Amygdala (tissue), 56 donors: ENCODE data around the gene RPRD2.

Source experiments
- DNase-seq, 56 donors: peaks; one replicate each; lab custom pipeline; 2025; lab: John Stamatoyannopoulos, UW

RPRD2 gene

GRCh38 chr1:150464422-150464826 is 100.5 kb downstream of the RPRD2 start:
- DNase-seq: peak in 21 of 56 donors; percentile 4 to 38 (median 8)

- DNase-seq: no peak
Observed at GRCh38 chr1:150466964-150467363, 103.0 kb downstream of the RPRD2 start.

DNA sequence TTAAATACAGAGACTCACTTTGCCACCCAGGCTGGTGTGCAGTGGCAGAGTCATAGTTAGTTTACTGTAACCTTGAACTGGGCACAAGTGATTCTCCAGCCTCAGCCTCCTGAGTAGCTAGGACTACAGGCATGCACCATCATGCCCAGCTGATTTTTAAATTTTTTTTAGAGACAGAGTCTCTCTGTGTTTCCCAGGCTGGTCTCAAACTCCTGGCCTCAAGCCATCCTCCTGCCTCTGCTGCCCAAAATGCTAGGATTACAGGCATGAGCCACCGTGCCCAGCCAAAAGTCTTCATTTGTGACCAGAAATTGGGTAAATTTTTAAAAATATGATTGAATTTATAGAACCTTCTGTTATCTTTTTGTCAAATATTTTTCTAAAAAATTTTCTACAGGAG is 105.3 kb downstream of the RPRD2 start:
- DNase-seq: peak in 8 of 56 donors; percentile 7 to 23 (median 10)

GRCh38 chr1:150472601-150473200 is 108.8 kb downstream of the RPRD2 start:
- DNase-seq: no peak

- DNase-seq: peak in 1 of 56 donors; percentile 10
Observed at GRCh38 chr1:150473659-150474058, 109.7 kb downstream of the RPRD2 start.

- DNase-seq: no peak
Observed at GRCh38 chr1:150474869-150475268, 110.9 kb downstream of the RPRD2 start.

GRCh38 chr1:150476754-150477153 is 112.8 kb downstream of the RPRD2 start:
- no peak for DNase-seq

- no peak for DNase-seq
Observed at GRCh38 chr1:150477320-150477719, 113.4 kb downstream of the RPRD2 start.

DNA sequence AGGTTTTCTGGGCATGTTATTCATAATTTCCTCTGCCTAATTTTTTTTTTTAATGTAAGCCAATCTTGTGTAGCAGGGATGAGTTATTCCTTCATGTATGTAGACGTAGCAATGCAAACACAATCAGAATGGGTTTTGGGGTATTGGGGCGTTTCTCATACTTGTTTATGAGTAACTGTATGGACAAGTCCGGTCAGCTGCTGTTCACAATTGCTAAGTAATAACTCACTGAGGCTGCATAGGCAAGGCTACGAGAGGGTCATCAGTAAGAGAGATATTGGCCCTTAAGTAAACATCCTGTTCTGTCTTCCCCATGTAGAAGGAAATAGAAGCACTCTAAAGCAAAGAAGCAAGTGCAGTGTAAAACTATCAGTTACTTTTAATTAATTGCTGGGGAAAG is 113.8 kb downstream of the RPRD2 start:
- DNase-seq: no peak

GRCh38 chr1:150479370-150479769 is 115.4 kb downstream of the RPRD2 start:
- DNase-seq: no peak

DNA sequence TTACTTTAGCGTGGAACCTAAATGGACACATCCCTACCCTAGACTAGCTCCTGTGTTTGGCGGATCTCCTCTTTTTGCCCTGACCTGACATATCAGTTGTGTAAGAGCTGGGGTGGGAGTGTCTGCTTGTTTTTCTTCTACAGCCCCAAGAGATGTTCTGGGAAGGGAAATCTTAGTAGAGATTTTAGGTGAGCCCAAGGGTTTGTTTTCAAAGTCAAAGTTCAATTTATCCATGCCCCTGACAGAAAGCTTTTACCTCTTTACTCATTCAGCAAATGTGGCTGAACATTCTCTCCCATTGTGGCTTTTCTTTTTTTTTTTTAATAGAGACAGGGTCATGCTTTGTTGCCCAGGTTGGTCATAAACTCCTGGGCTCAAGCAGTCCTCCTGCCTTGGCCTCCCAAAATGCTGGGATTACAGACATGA is 116.0 kb downstream of the RPRD2 start:
- DNase-seq: no peak

DNA sequence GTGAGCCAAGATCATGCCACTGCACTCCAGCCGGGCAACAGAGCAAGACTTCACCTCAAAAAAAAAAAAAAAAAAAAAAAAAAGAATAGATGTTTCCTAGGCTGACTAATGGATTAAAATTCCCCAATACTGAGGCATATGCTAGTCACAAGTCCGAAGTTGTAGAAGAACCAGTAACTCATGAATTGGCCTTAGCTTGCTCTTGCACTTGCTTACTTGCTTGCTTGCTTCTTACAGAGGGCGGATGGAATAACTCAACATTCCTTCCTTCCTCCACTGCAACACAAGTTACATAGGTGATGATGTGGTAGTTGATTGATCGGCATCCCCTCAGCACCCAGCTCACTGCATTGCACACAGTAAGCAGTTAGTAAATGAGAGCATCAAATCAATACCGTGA is 120.5 kb downstream of the RPRD2 start:
- DNase-seq: no peak

- DNase-seq: no peak
Observed at GRCh38 chr1:150484861-150485260, 120.9 kb downstream of the RPRD2 start.

GRCh38 chr1:150486966-150487762 is 123.2 kb downstream of the RPRD2 start, which contains the start of gene TARS2:
Gene TARS2 (plus strand): TSS chr1:150487419. CDS start chr1:150487451, 32 bp downstream.
- peak; percentile 12 to 97 (median 85) for DNase-seq

GRCh38 chr1:150487763-150488115 is 123.8 kb downstream of the RPRD2 start:
- DNase-seq: no peak

DNA sequence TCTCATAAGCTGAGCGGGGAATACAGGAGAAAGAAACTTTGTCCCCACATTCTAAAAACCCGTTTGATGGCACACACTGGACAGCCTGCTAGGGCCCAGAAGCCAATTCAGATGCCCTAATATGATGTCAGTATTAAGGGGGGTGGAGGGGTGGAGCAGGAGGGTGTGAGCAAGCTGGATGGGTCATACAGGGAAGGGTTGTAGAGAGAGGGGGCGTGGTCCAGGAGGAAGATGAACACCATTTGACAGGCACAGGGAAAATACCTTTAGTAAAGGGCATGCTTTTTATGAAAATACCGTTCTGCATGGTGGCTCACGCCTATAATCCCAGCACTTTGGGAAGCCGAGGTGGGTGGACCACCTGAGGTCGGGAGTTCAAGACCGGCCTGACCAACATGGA is 129.2 kb downstream of the RPRD2 start:
- DNase-seq: no peak

GRCh38 chr1:150498342-150498741 is 134.4 kb downstream of the RPRD2 start:
- no peak for DNase-seq

GRCh38 chr1:150505431-150505830 is 141.5 kb downstream of the RPRD2 start:
- DNase-seq: no peak

- DNase-seq: peak in 2 of 56 donors; percentile 1 to 2
Observed at GRCh38 chr1:150507912-150508864, 144.2 kb downstream of the RPRD2 start, which contains the start of gene ECM1. Gene ECM1 (plus strand): TSS chr1:150508109. CDS start chr1:150508210, 101 bp downstream.

- no peak for DNase-seq
Observed at GRCh38 chr1:150508982-150509381, 145.0 kb downstream of the RPRD2 start.

DNA sequence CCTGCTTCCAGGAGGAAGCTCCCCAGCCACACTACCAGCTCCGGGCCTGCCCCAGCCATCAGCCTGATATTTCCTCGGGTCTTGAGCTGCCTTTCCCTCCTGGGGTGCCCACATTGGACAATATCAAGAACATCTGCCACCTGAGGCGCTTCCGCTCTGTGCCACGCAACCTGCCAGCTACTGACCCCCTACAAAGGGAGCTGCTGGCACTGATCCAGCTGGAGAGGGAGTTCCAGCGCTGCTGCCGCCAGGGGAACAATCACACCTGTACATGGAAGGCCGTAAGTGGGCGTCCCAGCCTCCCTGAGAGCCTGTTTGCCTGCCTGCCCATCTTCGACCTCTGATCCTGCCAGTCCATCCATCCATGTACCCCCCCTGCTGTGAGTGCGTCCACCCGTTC is 147.6 kb downstream of the RPRD2 start:
- no peak for DNase-seq
